DND-41 (cell line): ENCODE data around the gene CAV1.

Source experiments
- CTCF ChIP-seq: IDR thresholded peaks from 2 replicates; pipeline ENCODE4 v1.5.1; 2012; ENCODE audit warnings: borderline replicate concordance, low read length, moderate library complexity, mild to moderate bottlenecking; ENCODE audit not compliant: poor library complexity, severe bottlenecking; ENCODE audit errors: extremely low read depth
- EZH2 ChIP-seq: IDR thresholded peaks from 3 replicates; pipeline ENCODE4 v1.6.1; 2012; ENCODE audit warnings: borderline replicate concordance, low read depth, mild to moderate bottlenecking, moderate library complexity, low read length, inconsistent platforms; ENCODE audit not compliant: severe bottlenecking

- TF ChIP-seq EZH2 (no peak), CTCF (no peak)
These were observed 28.2 kb upstream of the CAV1 start for GRCh38 chr7:116496653-116497052.
